GM19328 (cell line): Measurements from ENCODE around the gene LFNG.
"Not testable (repeated sequence)": the region's sequence is repeated elsewhere in the genome, so short reads cannot be mapped to it uniquely, and the experiment has no call there.

Experiments
- ATAC-seq: cut with Tn5 transposase; IDR thresholded peaks from one replicate; pipeline ENCODE4 v1.9.1; 2021; ENCODE audit warnings: mild to moderate bottlenecking, moderate library complexity; ENCODE audit not compliant: unreplicated experiment

LFNG gene

GRCh38 chr7:2529161-2530070 lies 9.8 kb downstream of the LFNG start:
- no peak for ATAC-seq

- no peak for ATAC-seq
Measured at GRCh38 chr7:2530071-2530987, 10.8 kb downstream of the LFNG start.

GRCh38 chr7:2530994-2531795 lies 11.6 kb downstream of the LFNG start:
- ATAC-seq, result not testable (repeated sequence)

GRCh38 chr7:2531796-2532110 lies 12.2 kb downstream of the LFNG start:
- ATAC-seq, result not testable (repeated sequence)

- not testable (repeated sequence) for ATAC-seq
Measured at GRCh38 chr7:2532199-2532772, 12.7 kb downstream of the LFNG start.

- not testable (repeated sequence) for ATAC-seq
Measured at GRCh38 chr7:2532816-2533215, 13.2 kb downstream of the LFNG start.

- not testable (repeated sequence) for ATAC-seq
Measured at GRCh38 chr7:2533566-2533965, 14.0 kb downstream of the LFNG start.

GRCh38 chr7:2534214-2534613 lies 14.6 kb downstream of the LFNG start:
- ATAC-seq, result not testable (repeated sequence)

- ATAC-seq, result not testable (repeated sequence)
Measured at GRCh38 chr7:2535872-2536627, 16.5 kb downstream of the LFNG start.

- no peak for ATAC-seq
Measured at GRCh38 chr7:2537981-2538851, 18.6 kb downstream of the LFNG start.

- no peak for ATAC-seq
Measured at GRCh38 chr7:2539031-2539911, 19.7 kb downstream of the LFNG start.

- no peak for ATAC-seq
Measured at GRCh38 chr7:2540133-2540532, 20.6 kb downstream of the LFNG start.

- no peak for ATAC-seq
Measured at GRCh38 chr7:2540641-2541051, 21.1 kb downstream of the LFNG start.

GRCh38 chr7:2541291-2542010 lies 21.9 kb downstream of the LFNG start:
- no peak for ATAC-seq

GRCh38 chr7:2542011-2542915 lies 22.7 kb downstream of the LFNG start:
- no peak for ATAC-seq
